Head of caudate nucleus (tissue), 42 donors: ENCODE measurements around the gene VGF.
A peak's percentile ranks its signal among the peaks of the same experiment; 100 is the strongest.

Source experiments
- DNase-seq, 42 donors: peaks; one replicate each; pipeline versions ENCODE4 v3.0.0 to v3.0.0-alpha.2; 2020 to 2021; ENCODE audit warnings: mixed read lengths in 7 of 42
- intact Hi-C: fragments of 100-400 bp; cut with DNase I; formaldehyde crosslinking; loops from one replicate; pipeline ENCODE4 v1.15.0; 2022

The VGF gene

DNA sequence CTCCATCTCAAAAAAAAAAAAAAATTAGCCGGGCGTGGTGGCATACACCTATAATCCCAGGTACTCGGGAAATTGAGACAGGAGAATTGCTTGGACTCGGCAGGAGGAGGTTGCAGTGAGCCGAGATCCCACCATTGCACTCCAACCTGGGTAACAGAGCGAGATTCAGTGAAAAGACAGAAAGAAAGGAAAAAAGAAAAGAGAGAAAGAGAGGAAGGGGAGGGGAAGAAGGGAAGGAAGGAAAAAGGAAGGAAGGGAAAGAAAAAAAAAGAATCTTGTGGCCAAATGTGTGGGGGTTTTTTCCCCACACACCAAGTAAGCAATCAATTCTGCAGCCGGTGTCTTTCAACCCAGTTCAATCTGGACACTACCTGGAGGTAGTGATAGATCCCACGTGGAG is 23.7 kb upstream of the VGF start:
- DNase-seq, result no peak
- intact Hi-C loops, result no loop called here

DNA sequence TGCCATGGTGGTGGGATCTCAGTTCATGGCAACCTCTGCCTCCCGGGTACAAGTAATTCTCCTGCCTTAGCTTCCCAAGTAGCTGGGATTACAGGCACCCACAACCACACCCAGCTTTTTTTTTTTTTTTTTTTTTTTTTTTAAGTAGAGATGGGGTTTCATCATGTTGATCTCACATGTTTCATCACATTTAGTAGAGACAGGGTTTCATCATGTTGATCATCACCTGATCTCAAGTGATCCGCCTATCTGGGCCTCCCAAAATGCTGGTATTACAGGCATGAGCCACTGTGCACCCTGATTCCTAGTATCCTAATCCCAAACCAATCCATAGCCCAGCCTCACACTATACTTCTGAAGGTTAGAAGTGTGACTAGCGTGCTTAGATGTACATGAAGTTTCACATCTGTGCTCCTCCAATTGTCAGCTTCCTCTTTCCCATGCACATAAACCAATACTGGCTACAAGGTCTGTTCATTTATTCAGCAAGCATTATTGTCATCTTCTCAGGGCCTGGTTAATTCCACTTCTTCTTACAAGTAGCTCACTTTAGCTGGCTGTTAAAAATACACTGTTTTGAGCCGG is 21.6 kb upstream of the VGF start:
- intact Hi-C loops, result no loop called here
- DNase-seq, result no peak

DNA sequence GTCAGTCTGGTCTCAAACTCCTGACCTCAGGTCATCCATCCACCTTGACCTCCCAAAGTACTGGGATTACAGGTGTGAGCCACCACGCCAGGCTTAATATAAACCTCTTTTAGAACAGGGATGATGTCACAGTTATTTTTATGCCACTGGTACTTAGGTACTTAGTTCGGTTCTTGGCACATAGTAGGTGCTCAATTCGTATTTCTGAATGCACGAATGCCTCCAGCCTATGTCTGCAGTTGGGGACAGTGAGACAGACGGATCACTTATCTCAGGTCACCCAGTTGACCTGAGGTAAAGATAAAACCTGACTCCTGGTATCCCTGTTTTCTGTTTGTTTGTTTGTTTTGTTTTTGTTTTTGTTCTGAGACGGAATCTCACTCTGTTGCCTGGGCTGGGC is 20.8 kb upstream of the VGF start:
- no peak for DNase-seq
- intact Hi-C loops, result no loop called here

DNA sequence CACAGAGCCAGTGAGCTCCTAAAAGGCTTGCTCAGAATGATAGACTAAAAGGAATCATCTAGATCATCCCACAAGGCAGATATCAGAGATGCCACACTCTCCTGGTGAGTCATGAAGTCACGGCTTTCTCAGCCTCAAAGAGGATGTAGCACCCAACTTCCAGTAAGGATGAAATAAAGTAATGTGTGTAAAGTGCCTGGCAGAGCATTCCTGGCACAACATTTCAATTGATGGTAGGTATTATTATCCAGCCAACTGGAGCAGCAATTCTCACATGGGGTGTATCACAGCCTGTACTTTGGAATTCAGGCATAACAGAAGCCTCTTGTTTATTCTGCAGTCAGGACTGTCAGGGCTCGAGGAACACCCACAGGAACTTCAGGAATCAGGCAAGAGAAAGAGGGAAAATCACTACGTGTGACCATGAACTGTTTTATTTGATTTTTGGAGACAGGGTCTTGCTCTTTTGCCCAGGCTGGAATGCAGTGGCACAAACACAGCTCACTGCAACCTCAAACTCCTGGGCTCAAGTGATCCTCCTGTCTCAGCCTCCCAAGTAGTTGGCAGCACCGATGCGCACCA is 20.0 kb upstream of the VGF start:
- DNase-seq, result peak in 13 of 42 donors; percentile 15 to 67 (median 45)
- intact Hi-C loops, result no loop called here

DNA sequence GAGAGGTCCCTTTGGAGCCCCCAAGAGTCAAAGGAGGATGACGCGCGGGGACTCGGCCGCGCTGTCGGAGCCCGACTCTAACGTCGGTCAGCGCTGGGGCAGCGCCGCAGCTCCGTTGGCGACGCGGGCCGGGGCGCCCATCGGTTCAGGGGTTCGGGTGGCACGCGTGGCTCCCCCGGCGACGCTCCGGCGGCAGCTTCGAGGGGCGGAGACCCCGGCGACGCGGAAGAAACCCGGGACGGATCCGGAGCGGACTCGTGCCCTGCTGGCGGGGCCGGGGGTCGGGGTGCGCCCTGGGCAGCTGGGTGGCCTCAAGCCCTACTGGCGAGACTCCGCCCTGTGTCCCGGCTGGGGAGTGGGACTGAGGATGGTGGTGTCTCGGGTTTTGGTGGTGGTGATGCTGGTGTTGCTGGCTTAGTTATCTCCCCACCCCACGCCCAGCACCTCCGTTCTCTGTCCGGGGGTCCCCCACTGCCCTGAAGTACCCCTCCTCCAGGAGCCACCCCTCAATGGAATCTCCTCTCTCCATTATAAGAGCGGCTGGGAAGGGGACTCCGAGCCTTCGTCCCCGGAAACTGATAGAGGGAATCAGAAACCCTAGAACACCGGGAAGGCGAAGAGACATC is 14.9 kb upstream of the VGF start, which contains the start of gene NAT16:
Gene NAT16 (minus strand): TSS at position 164 of the 626 bp plus-strand sequence. CDS start 5,486 bp downstream, outside the sequence.
- no peak for DNase-seq
- intact Hi-C loops, result no loop called here

DNA sequence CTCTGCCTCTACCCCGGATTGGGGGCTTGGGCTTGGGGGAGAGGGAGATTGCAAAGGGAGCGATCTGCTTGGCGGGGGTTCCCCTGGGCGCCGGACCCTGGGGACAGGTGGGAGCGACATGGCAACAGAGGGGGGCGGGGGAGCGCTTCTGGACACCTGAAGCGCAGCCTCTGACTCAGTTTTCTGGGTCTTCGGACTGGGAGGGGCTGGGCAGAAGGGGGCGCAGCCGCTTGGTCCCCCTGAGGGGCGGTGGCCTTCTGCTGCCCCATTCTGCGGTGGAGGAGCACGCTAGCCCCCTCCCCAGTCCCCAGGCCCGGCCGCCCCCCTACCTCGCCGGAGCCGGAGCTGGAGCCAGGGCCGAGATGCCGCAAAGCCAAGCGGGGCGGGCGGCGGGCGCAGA is 14.3 kb upstream of the VGF start:
- DNase-seq, result no peak
- intact Hi-C loops, result no loop called here

DNA sequence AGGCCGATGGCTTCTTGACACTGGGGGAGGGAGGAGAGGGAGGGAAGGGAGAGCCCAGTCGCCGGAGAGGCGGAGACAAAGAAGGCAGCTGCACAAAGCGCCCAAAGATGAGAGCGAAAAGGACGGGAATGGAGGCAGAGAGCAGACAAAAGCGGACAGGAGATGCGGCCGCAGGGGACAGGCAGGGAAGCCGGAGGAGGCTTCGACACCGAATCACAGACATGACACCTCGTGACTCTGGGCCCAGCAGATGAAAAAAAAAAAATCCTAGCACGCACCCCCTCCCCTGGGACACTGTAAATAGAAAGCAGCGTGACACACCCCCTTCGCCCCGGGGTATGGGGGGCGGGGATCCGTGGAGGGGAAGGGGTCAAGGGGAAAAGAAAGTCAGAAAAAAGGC is 13.7 kb upstream of the VGF start:
- no peak for DNase-seq
- intact Hi-C loops, result no loop called here

DNA sequence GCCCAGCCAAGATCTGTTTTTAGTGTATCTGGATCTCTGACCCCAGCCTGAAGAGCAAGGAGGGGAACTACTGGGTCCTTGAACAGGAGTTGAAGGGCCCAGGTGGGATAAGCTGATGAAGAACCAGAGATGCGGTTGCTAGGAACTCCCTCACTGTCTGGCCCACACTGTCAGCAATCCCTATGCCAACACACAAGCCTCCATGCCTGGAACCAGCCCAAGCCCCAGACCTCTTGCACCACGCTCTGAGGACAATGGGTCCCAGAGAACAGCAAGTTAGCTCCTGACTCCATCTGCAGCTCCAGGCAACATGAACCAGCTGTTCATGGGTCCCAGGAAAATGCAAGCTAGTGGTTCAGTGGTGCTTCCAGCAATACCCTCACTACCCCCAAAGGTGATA is 12.3 kb upstream of the VGF start:
- intact Hi-C loops, result no loop called here

DNA sequence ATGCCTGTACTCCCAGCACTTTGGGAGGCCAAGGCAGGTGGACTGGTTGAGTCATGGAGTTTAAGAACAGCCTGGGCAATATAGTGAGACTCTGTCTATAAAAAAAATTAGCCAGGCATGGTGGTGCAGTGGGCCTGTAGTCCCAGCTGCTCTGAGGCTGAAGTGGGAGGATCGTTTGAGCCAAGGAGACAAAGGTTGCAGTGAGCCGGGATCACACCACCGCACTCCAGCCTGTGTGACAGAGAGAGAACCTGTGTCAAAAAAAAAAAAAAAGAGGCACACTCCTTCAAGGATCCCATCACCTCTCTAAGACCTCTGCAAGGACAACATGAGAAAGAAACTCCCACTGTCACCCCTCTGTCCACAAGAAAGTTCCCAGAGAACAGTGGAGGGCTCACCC is 10.3 kb upstream of the VGF start:
- intact Hi-C loops, result no loop called here
- no peak for DNase-seq

More for the DNA sequence above, 12.3 kb upstream of the VGF start:
- no peak for DNase-seq

DNA sequence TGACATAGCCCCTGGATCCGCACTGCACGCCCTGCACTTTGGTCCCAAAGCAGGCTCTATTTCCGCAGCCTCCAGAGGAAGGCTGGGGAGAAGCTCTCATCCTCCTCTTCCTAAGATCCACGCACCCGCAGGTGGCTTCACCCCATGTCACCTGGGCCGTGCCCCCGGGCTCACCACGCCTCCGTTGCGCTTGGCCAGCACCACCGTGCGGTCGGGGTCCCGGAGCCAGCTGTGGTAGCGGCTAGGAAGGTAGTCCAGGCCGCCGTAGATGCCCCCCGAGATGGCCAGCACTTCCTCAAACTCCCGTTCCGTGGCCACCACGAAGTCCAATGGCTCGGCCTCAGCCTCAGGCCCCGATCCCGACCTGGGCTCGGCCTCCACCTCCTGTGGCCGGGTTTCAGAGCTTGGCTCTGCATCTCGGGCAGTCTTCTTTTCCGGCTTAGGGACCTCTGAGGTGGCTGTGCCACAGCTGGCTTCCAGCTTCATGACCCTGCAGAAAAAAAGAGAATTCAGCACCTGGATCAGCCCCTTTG is 9.0 kb upstream of the VGF start:
- intact Hi-C loops, result no loop called here
- DNase-seq, result no peak

DNA sequence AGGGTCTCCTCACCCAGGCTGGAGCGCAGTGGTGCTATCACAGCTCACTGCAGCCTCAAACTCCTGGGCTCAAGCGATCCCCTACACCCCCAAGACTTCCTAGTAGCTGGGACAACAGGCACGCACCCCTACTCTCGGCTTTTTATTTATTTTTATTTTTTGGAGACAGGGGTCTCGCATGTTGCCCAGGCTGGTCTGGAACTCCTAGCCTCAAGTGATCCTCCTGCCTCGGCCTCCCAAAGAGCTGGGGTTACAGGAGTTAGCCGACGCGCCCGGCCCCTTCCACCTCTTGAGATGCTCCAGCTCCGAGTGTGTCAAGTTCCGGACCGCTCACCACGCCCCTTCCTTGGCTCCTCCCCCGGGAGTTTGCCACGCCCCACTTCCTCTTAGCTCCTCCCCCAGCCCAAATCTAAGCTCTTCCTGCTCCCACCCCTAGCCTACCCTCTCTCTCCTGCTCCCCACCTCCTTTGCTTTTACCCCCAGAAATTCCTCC is 8.4 kb upstream of the VGF start:
- intact Hi-C loops, result no loop called here
- DNase-seq, result no peak

DNA sequence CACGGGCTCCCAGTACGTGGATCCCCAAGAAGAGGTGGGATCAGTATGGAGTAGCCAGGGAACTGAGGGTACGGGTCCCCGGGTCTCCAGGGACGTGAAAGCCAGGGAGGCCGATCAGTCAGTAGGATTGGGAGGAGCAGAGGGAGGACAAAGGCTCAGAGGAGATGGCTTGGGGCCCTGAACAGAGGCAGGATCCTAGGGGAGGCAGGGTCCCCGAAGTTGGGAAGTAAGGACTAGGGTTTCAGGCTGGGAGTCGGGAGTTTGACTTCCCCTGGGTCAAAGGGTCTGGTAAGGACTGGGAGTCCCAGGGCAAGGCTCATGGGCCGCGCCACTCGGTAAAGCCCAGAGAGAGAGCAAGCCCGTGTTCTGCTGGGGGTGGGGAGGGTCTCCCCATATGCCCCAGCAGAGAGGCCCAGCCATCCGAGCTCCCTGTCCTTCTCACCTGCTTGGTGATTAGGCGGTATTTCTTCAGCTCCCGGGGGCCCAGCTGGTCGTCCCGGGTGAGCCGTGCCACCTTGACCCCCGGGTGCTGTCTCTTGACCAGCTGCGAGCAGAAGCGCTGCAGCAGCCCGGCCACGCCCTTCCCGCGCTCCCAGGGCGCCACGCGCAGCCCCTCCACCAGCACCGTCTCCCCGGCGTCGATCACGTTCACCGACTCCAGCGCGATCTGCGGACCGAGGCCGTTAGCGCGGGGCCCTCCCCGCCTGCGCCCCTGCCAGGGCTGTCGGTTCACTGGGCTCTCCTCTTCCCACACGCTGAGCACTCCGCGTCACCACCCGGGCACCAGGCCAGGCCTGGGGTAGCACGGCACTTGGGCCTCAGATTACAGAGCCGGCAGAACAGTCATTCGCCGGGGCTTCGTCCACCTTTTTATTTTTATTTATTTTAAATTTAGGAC is 7.7 kb upstream of the VGF start:
- intact Hi-C loops, result no loop called here
- peak in 5 of 42 donors; percentile 17 to 63 (median 41) for DNase-seq

DNA sequence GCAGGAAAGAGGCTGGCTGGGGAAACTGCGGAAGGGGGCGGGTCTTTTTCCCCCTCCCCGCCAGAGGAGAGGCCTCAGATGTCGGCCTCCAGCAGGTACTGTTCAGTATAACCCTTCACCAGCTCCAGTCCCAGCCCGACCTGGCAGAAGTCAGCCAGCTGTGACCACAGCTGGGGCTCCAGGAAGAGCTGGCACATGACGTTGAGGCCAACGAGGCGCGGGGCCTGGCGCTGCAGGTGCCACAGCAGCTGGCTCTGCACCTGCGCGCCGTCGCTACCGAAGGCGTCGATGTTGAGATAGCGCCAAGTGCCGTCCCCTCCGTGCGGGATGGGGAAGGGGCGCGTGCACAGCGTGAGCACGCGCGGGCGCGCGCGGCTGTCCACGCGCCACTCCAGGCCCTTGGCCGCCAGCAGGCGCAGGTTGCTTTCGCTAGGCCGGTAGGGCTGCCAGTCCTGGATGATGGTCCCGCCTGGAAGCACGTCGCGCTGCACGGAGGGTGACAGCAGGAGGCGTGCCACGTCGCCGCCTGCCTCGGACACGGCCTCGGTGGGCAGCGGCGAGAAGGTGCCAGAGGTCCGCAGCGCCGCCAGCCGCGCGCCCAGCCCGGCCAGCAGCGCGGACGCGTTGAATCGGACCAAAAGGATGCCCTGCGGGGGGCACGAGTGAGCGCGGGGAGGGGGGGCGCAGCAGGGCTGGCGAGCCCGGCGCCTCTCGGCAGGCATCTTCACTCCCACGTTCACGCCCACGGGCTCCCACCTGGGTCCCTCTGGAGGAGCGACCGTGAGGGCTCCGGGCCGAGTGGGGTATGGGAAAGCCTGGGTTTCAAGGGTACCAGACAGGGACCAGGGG is 6.9 kb upstream of the VGF start:
- DNase-seq, result no peak
- intact Hi-C loops, result no loop called here

DNA sequence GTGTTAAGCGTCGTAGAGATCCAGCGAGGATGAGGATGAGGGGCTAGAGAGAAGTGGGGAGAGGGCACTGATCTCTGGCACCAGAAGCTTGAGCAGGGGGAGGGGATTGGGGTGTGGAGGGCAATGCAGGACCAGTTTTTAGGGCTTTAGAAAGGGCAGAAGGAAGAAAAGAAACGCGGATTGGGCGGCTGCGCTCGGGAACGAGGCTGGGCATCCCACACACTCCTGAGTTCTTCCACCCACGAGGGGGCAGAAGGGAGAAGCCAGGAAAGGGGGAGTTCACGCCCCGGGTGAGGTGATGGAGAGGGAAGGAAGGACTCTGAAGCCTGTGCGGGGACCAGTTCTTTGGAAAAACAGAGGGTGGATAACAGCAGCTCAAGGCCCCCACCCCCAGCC is 6.1 kb upstream of the VGF start:
- DNase-seq, result peak in 3 of 42 donors; percentile 30 to 44 (median 43)
- intact Hi-C loops, result no loop called here

DNA sequence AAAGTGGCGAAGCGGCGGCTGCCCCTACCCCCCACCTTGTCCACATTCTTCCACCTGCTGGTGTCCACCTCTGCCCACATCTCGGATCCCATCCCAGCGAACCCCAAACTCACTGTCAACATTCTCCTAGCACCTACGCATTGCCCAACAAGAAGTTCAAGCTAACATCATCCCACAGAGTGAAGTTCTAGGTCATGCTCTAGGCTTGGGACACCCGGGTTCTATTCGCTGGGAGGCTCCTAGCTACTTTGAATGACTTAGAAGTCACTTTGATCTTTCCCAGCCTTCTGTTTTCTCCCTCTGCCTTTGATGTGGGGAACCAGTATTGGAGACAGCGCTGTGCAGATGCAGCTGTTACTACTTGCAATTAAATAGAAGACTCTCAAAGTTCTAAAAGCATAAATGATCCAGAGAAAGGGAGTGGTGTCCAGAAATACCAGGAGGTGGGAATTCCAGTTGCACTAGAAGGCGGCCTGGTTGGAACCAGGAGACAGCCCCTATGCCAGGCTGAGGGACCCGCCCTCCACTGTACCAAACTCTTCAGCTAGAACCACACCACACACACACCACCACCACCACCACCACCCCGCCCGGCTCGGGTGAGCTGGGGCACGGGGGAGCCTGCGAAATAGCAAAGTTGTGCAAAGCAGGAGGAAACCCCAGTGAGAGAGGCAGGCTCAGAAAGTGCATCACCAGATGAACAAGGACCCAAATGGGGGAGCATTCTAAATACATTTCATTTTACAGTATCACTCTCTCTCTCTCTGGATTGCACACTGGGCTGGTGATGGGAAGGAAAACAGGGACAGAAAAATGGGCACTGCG is 5.5 kb upstream of the VGF start:
- DNase-seq, result no peak
- intact Hi-C loops, result no loop called here

DNA sequence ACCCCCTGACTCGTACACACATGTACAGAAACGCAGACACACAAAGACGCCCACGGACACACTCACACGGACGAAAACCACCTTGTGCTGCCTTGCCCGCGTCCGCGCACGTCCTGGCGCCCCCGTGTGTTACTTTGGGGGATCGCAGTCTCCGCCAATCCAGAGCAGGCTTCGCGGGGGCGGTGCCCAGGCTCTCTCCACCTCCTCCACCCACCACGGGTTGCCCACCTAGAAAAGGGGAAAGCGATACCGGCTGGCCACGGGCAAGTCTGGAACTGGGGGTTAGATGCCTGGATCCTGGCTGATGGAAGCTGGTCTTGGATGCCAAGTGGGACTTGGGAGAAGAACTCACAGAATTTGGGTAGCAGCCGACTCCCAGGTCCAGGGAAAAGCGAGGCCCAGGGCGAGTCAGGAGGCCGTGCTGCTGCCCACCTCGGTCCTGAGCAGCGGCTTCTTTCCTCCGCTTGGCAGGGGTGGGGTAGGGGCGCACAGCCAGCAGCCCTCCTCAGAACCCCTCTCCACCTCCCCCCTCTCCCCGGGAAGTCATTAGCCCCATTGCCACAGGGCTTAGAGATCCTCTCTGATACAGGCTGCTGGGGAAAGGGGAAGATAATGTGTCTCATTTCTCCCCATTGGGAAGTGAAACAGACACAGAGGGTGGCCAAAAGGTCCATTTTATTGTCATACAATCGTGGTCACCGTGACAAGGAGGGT is 4.6 kb upstream of the VGF start:
- intact Hi-C loops, result no loop called here
- DNase-seq, result peak; percentile 51 to 90 (median 78)
